HEK293 (cell line): ENCODE measurements around the gene PSTK.

ENCODE experiments used
- GLI4 ChIP-seq: fragments of 450-650 bp; formaldehyde crosslinking; IDR thresholded peaks from 2 replicates; pipeline ENCODE4 v1.5.1; 2016; ENCODE audit warnings: missing biosample characterization, missing genetic modification characterization
- TCF7L2 ChIP-seq: IDR thresholded peaks from 2 replicates; pipeline ENCODE4 v1.6.1; 2011; ENCODE audit warnings: low read depth, mild to moderate bottlenecking, inconsistent platforms, low read length, moderate library complexity, borderline replicate concordance
- ZBTB21 ChIP-seq: fragments of 450-650 bp; formaldehyde crosslinking; IDR thresholded peaks from 2 replicates; pipeline ENCODE4 v1.5.1; 2017; ENCODE audit warnings: missing biosample characterization, missing genetic modification characterization
- ZBTB44 ChIP-seq: fragments of 450-650 bp; IDR thresholded peaks from 2 replicates; pipeline ENCODE4 v1.5.1; 2018; ENCODE audit warnings: missing biosample characterization, mild to moderate bottlenecking, missing genetic modification characterization
- ZFHX2 ChIP-seq: fragments of 450-650 bp; formaldehyde crosslinking; conservative IDR thresholded peaks from 2 replicates; pipeline ENCODE4 v1.5.1; 2016; ENCODE audit warnings: missing biosample characterization, missing genetic modification characterization
- ZIC2 ChIP-seq: fragments of 450-650 bp; formaldehyde crosslinking; IDR thresholded peaks from 2 replicates; pipeline ENCODE4 v1.5.1; 2016; ENCODE audit warnings: missing biosample characterization, missing genetic modification characterization
- ZNF112 ChIP-seq: fragments of 450-650 bp; formaldehyde crosslinking; IDR thresholded peaks from 2 replicates; pipeline ENCODE4 v1.5.0; 2017; ENCODE audit warnings: missing biosample characterization, missing genetic modification characterization
- ZNF132 ChIP-seq: fragments of 450-650 bp; formaldehyde crosslinking; IDR thresholded peaks from 2 replicates; pipeline ENCODE4 v1.5.1; 2017; ENCODE audit warnings: missing biosample characterization, missing genetic modification characterization, borderline replicate concordance
- ZNF140 ChIP-seq: fragments of 450-650 bp; formaldehyde crosslinking; IDR thresholded peaks from 2 replicates; pipeline ENCODE4 v1.5.1; 2016; ENCODE audit warnings: missing biosample characterization, missing genetic modification characterization
- ZNF148 ChIP-seq: fragments of 450-650 bp; formaldehyde crosslinking; IDR thresholded peaks from 2 replicates; pipeline ENCODE4 v1.5.0; 2017; ENCODE audit warnings: missing biosample characterization, missing genetic modification characterization, borderline replicate concordance
- ZNF19 ChIP-seq: fragments of 450-650 bp; formaldehyde crosslinking; IDR thresholded peaks from 2 replicates; pipeline ENCODE4; 2016; ENCODE audit warnings: missing biosample characterization, missing genetic modification characterization, low read depth
- ZNF2 ChIP-seq: fragments of 450-650 bp; formaldehyde crosslinking; IDR thresholded peaks from 2 replicates; pipeline ENCODE4 v1.5.1; 2016; ENCODE audit warnings: missing biosample characterization, missing genetic modification characterization
- ZNF324 ChIP-seq: fragments of 450-650 bp; formaldehyde crosslinking; IDR thresholded peaks from 2 replicates; pipeline ENCODE4 v1.5.1; 2016; ENCODE audit warnings: missing biosample characterization, missing genetic modification characterization
- ZNF549 ChIP-seq: fragments of 450-650 bp; IDR thresholded peaks from 2 replicates; pipeline ENCODE4 v1.5.1; 2018; ENCODE audit warnings: missing biosample characterization, missing genetic modification characterization, mild to moderate bottlenecking, inconsistent platforms, moderate library complexity
- ZNF692 ChIP-seq: fragments of 450-650 bp; formaldehyde crosslinking; IDR thresholded peaks from 2 replicates; pipeline ENCODE4 v1.5.1; 2016; ENCODE audit warnings: missing biosample characterization, missing genetic modification characterization
- ZNF792 ChIP-seq: fragments of 450-650 bp; formaldehyde crosslinking; IDR thresholded peaks from 2 replicates; pipeline ENCODE4 v1.5.1; 2016; ENCODE audit warnings: missing biosample characterization, missing genetic modification characterization
- ZSCAN16 ChIP-seq: fragments of 450-650 bp; formaldehyde crosslinking; IDR thresholded peaks from 2 replicates; pipeline ENCODE4 v1.5.1; 2016; ENCODE audit warnings: missing biosample characterization, missing genetic modification characterization
- TF ChIP-seq, protein P1 (sequence below): fragments of 450-650 bp; formaldehyde crosslinking; IDR thresholded peaks from 2 replicates; pipeline ENCODE4 v1.5.1; 2016; ENCODE audit warnings: missing biosample characterization, missing genetic modification characterization, borderline replicate concordance
- TF ChIP-seq, protein P2 (sequence below): fragments of 450-650 bp; formaldehyde crosslinking; IDR thresholded peaks from 2 replicates; pipeline ENCODE4 v1.5.1; 2017; ENCODE audit warnings: missing biosample characterization, missing genetic modification characterization
- TF ChIP-seq, protein P3 (sequence below): fragments of 450-650 bp; formaldehyde crosslinking; IDR thresholded peaks from 2 replicates; pipeline ENCODE4 v1.5.1; 2017; ENCODE audit warnings: missing biosample characterization, mild to moderate bottlenecking, missing genetic modification characterization, moderate library complexity
- TF ChIP-seq, protein P4 (sequence below): fragments of 450-650 bp; formaldehyde crosslinking; IDR thresholded peaks from 2 replicates; pipeline ENCODE4 v1.5.1; 2016; ENCODE audit warnings: missing biosample characterization, missing genetic modification characterization, low read depth

PSTK gene

DNA sequence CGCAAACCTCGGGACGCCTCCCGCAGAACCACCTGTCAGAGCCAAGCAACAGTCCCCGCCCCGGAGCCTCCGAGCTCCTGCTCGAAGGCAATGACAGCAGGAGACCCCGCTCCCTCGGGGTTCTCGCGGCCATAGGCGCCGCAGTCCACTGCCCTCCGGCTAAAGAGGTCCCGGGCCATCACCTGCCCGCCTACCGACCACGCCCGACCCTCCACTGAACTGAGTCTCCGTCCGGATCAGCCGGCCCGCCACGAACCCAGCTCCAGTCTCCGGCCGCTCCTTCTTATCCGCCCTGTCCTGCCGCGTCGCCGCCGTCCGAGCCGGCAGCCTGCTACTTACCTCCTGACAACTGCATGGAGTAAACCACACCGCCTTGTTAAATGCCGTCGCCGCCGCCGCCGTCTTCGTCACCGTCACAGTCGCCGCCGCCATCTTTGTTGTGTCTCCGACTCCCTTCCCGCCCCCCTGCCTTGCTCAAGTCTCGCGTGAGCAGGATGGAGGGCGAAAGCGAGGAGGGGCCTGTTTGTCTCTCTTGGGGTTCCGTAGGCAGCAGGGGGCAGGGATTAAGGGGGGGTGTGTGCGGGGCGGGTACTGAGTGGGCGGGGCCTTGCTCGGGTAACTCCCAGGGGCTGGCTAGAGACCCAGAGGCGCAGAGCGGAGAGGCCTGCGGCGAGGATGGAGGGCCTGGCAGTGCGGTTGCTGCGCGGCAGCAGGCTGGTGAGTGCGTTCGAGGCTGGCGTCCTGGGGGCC lies 28.3 kb downstream of the PSTK start, which contains the start of the genes ACADSB and IKZF5 (continued):
- TF ChIP-seq ZBTB44 (tag by site-specific recombination) (no peak), TCF7L2 (no peak), ZNF792 (tag by site-specific recombination) (0 out of 2 replicates have a peak, but pooled peaks have one; percentile 20), ZIC2 (tag by site-specific recombination) (peak; percentile 79), ZBTB21 (tag by site-specific recombination) (peak; percentile 82), ZNF692 (peak; percentile 62; the same call in 1 of the 2 replicates), ZNF2 (tag by site-specific recombination) (peak; percentile 77; the same call in 1 of the 2 replicates), ZNF112 (tag by site-specific recombination) (no peak), ZNF148 (tag by site-specific recombination) (no peak), ZFHX2 (tag by site-specific recombination) (peak; percentile 79), ZNF19 (tag by site-specific recombination) (no peak), ZSCAN16 (tag by site-specific recombination) (no peak), ZNF324 (tag by site-specific recombination) (peak; percentile 66; the same call in 1 of the 2 replicates), ZNF549 (tag by site-specific recombination) (no peak), GLI4 (tag by site-specific recombination) (peak; percentile 45; the same call in 1 of the 2 replicates), ZNF132 (no peak), ZNF140 (no peak)
- TF ChIP-seq, protein P1, sequence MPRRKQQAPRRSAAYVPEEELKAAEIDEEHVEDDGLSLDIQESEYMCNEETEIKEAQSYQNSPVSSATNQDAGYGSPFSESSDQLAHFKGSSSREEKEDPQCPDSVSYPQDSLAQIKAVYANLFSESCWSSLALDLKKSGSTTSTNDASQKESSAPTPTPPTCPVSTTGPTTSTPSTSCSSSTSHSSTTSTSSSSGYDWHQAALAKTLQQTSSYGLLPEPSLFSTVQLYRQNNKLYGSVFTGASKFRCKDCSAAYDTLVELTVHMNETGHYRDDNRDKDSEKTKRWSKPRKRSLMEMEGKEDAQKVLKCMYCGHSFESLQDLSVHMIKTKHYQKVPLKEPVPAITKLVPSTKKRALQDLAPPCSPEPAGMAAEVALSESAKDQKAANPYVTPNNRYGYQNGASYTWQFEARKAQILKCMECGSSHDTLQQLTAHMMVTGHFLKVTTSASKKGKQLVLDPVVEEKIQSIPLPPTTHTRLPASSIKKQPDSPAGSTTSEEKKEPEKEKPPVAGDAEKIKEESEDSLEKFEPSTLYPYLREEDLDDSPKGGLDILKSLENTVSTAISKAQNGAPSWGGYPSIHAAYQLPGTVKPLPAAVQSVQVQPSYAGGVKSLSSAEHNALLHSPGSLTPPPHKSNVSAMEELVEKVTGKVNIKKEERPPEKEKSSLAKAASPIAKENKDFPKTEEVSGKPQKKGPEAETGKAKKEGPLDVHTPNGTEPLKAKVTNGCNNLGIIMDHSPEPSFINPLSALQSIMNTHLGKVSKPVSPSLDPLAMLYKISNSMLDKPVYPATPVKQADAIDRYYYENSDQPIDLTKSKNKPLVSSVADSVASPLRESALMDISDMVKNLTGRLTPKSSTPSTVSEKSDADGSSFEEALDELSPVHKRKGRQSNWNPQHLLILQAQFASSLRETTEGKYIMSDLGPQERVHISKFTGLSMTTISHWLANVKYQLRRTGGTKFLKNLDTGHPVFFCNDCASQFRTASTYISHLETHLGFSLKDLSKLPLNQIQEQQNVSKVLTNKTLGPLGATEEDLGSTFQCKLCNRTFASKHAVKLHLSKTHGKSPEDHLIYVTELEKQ (tag by site-specific recombination): 0 out of 2 replicates have a peak, but pooled peaks have one; percentile 8
- TF ChIP-seq, protein P2, sequence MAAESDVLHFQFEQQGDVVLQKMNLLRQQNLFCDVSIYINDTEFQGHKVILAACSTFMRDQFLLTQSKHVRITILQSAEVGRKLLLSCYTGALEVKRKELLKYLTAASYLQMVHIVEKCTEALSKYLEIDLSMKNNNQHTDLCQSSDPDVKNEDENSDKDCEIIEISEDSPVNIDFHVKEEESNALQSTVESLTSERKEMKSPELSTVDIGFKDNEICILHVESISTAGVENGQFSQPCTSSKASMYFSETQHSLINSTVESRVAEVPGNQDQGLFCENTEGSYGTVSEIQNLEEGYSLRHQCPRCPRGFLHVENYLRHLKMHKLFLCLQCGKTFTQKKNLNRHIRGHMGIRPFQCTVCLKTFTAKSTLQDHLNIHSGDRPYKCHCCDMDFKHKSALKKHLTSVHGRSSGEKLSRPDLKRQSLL: no peak
- TF ChIP-seq, protein P3, sequence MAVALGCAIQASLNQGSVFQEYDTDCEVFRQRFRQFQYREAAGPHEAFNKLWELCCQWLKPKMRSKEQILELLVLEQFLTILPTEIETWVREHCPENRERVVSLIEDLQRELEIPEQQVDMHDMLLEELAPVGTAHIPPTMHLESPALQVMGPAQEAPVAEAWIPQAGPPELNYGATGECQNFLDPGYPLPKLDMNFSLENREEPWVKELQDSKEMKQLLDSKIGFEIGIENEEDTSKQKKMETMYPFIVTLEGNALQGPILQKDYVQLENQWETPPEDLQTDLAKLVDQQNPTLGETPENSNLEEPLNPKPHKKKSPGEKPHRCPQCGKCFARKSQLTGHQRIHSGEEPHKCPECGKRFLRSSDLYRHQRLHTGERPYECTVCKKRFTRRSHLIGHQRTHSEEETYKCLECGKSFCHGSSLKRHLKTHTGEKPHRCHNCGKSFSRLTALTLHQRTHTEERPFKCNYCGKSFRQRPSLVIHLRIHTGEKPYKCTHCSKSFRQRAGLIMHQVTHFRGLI (tag by site-specific recombination): no peak
- TF ChIP-seq, protein P4, sequence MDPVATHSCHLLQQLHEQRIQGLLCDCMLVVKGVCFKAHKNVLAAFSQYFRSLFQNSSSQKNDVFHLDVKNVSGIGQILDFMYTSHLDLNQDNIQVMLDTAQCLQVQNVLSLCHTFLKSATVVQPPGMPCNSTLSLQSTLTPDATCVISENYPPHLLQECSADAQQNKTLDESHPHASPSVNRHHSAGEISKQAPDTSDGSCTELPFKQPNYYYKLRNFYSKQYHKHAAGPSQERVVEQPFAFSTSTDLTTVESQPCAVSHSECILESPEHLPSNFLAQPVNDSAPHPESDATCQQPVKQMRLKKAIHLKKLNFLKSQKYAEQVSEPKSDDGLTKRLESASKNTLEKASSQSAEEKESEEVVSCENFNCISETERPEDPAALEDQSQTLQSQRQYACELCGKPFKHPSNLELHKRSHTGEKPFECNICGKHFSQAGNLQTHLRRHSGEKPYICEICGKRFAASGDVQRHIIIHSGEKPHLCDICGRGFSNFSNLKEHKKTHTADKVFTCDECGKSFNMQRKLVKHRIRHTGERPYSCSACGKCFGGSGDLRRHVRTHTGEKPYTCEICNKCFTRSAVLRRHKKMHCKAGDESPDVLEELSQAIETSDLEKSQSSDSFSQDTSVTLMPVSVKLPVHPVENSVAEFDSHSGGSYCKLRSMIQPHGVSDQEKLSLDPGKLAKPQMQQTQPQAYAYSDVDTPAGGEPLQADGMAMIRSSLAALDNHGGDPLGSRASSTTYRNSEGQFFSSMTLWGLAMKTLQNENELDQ (tag by site-specific recombination): no peak
